Panc1 (cell line): ENCODE data around the gene PRRC1. TPM values are rescaled to one million over a fixed set of nuclear protein-coding genes. Genes with fewer than 3 reads are reported as not detected.

Experiments
- ATAC-seq: fragments of 200-7000 bp; cut with Tn5 transposase; 2 replicates; pipeline ENCODE4 v1.9.1; 2020; ENCODE audit warnings: mild to moderate bottlenecking, moderate library complexity
- BruUV-seq: library from RNA; stranded (reverse); fragments of 400-500 nt; replicated peaks from 2 replicates; lab custom pipeline; 2021; lab: Mats Ljungman, UMichigan
- CTCF ChIA-PET: fragments of 300-600 bp; sonication (Branson Sonifier 250); formaldehyde crosslinking; loops from one replicate; lab custom pipeline; 2022; ENCODE audit warnings: antibody characterized with exemption; lab: Charles Lee
- POLR2A ChIA-PET: fragments of 300-600 bp; sonication (Branson Sonifier 250); formaldehyde crosslinking; loops from one replicate; lab custom pipeline; 2022; ENCODE audit warnings: antibody characterized with exemption; lab: Charles Lee
- DNase-seq: peaks from one replicate; pipeline ENCODE4 v3.0.0-alpha.2; 2010; ENCODE audit warnings: low read depth, low spot score
- H3K27ac ChIP-seq: 2 replicates; pipeline ENCODE4 v1.5.1; 2011; ENCODE audit warnings: mild to moderate bottlenecking, low read length, inconsistent platforms
- H3K27me3 ChIP-seq: fragments of 200-500 bp; sonication (Bioruptor generic); 2 replicates; pipeline ENCODE4 v1.6.0; 2014; ENCODE audit warnings: low read length, inconsistent platforms; ENCODE audit not compliant: control insufficient read depth, insufficient read depth
- H3K36me3 ChIP-seq: fragments of 200-500 bp; sonication (Bioruptor generic); 2 replicates; pipeline ENCODE4 v1.5.1; 2014; ENCODE audit warnings: inconsistent platforms, mild to moderate bottlenecking, low read length, moderate library complexity; ENCODE audit not compliant: control insufficient read depth, insufficient read depth
- H3K4me1 ChIP-seq: 2 replicates; pipeline ENCODE4 v1.5.1; 2011; ENCODE audit warnings: inconsistent platforms, mild to moderate bottlenecking, low read length, moderate library complexity; ENCODE audit not compliant: control insufficient read depth, insufficient read depth
- H3K4me3 ChIP-seq, 2 experiments: 2 replicates each; pipeline ENCODE4 v1.5.1; 2011 to 2012; ENCODE audit warnings: low read depth in 2 of 2, low read length in 2 of 2, mild to moderate bottlenecking in 2 of 2, inconsistent platforms in 1 of 2, moderate library complexity in 1 of 2
- H3K9me3 ChIP-seq: fragments of 200-500 bp; sonication (Bioruptor generic); 2 replicates; pipeline ENCODE4 v1.5.1; 2014; ENCODE audit warnings: low read depth, mild to moderate bottlenecking, inconsistent platforms, low read length, moderate library complexity; ENCODE audit not compliant: control insufficient read depth, insufficient read depth
- CTCF ChIP-seq: fragments of 450-650 bp; IDR thresholded peaks from 2 replicates; pipeline ENCODE4 v1.5.1; 2017; ENCODE audit warnings: mild to moderate bottlenecking
- POLR2AphosphoS5 ChIP-seq: IDR thresholded peaks from 2 replicates; pipeline ENCODE4 v1.6.1; 2012; ENCODE audit warnings: mild to moderate bottlenecking, low read depth, low read length, moderate library complexity
- REST ChIP-seq, 2 experiments: IDR thresholded peaks; 2 replicates each; pipeline ENCODE4 v1.6.1; 2011 to 2012; ENCODE audit warnings: low read depth in 2 of 2, control low read depth in 1 of 2, low read length in 1 of 2, mild to moderate bottlenecking in 1 of 2, moderate library complexity in 1 of 2; ENCODE audit not compliant: insufficient read depth in 1 of 2
- SIN3A ChIP-seq: IDR thresholded peaks from 2 replicates; pipeline ENCODE4 v1.6.1; 2012; ENCODE audit warnings: low read depth, mild to moderate bottlenecking, low read length, moderate library complexity, borderline replicate concordance; ENCODE audit not compliant: insufficient read depth
- in situ Hi-C: cut with HindIII; loops from 2 replicates; pipeline ENCODE4 v1.10.0; 2016; ENCODE audit warnings: low sequenced_read_pairs, low pct_unique_long_range_greater_than_20kb
- intact Hi-C: fragments of 100-400 bp; cut with micrococcal nuclease; formaldehyde crosslinking; loops from one replicate; pipeline ENCODE4 v1.10.0; 2022; ENCODE audit not compliant: unreplicated experiment
- total RNA-seq: library from RNA; stranded (reverse); gene quantifications from one replicate; pipeline ENCODE4 v1.2.1, GENCODE V29; 2021; ENCODE audit not compliant: unreplicated experiment

The PRRC1 gene
- total RNA-seq, 1 experiment from 2014 or later: 48.7 TPM

GRCh38 chr5:127472700-127473099 lies 44.7 kb upstream of the PRRC1 start:
- CTCF ChIA-PET: no interaction called here
- intact Hi-C loops (no loop called here), in situ Hi-C loops (no loop called here)
- ATAC-seq: no peak
- no peak overlapping the region for H3K27ac ChIP-seq
- no peak overlapping the region for H3K4me3 ChIP-seq
- H3K27me3 ChIP-seq: peaks cover 13% of the 10 kb centered on the region
- H3K9me3 ChIP-seq: no peaks in the 10 kb centered on the region
- no peak for TF ChIP-seq REST (IDR thresholded peaks at IDR 0.05; ENCODE audit: insufficient read depth in 1 of 2, low read depth in 2 of 2, low read length in 1 of 2)
- no peak for TF ChIP-seq POLR2AphosphoS5
- H3K4me1 ChIP-seq: no peaks in the 10 kb centered on the region
- H3K36me3 ChIP-seq: no peaks in the 10 kb centered on the region
- BruUV-seq: no TSS peak
- no peak for DNase-seq
- POLR2A ChIA-PET: no interaction called here

DNA sequence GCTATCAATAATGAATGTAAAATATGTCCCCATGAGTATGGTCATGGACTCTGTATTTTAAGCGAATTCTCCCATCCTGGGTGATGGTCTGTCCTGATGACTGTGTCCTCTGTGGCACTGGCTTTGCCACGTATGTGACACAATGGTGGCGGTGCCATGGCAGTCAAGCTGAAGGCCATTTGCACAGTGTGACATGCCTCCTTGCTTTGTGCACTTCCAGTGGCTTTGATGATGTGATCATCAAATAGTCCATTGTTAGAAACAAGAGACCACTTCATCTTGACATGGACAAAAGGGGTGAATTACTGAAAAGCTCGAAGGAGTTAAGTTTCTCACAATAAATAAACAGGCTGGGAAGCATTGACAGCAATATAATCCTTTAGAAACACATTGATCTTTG lies 31.0 kb upstream of the PRRC1 start:
- H3K27me3 ChIP-seq: peaks cover 3% of the 10 kb centered on the region; the same call in 1 of the 2 replicates
- H3K4me3 ChIP-seq: no peak overlapping the region
- in situ Hi-C loops (no loop called here), intact Hi-C loops (no loop called here)
- TF ChIP-seq CTCF (no peak), SIN3A (no peak), REST (IDR thresholded peaks at IDR 0.05; ENCODE audit: insufficient read depth in 1 of 2, low read depth in 2 of 2, low read length in 1 of 2) (no peak)
- H3K9me3 ChIP-seq: no peaks in the 10 kb centered on the region
- no peaks in the 10 kb centered on the region for H3K4me1 ChIP-seq
- no peak overlapping the region for H3K27ac ChIP-seq
- BruUV-seq: no TSS peak
- DNase-seq (no peak), ATAC-seq (no peak)
- POLR2A ChIA-PET: no interaction called here
- no peaks in the 10 kb centered on the region for H3K36me3 ChIP-seq
- CTCF ChIA-PET: no interaction called here
